ENCODE data around the gene RPL37A.
"Not testable (repeated sequence)": the region's sequence is repeated elsewhere in the genome, so short reads cannot be mapped to it uniquely, and the experiment has no call there.

Gene RPL37A

GRCh38 chr2:216505133-216506106 lies 6.8 kb downstream of the RPL37A start:
- no peak for TF ChIP-seq CTCF (conservative IDR thresholded peaks at IDR 0.05)
- H3K27ac ChIP-seq, result no peak overlapping the region

GRCh38 chr2:216507220-216508160 lies 8.8 kb downstream of the RPL37A start:
- no peak overlapping the region; the same call in 1 of the 2 replicates for H3K27ac ChIP-seq
- no peak for TF ChIP-seq CTCF (conservative IDR thresholded peaks at IDR 0.05)

- no peak overlapping the region; the same call in 1 of the 2 replicates for H3K27ac ChIP-seq
- no peak for TF ChIP-seq CTCF (conservative IDR thresholded peaks at IDR 0.05)
These were observed 9.6 kb downstream of the RPL37A start for GRCh38 chr2:216508229-216508628.

GRCh38 chr2:216516730-216517350 lies 18.2 kb downstream of the RPL37A start:
- TF ChIP-seq CTCF (conservative IDR thresholded peaks at IDR 0.05), result peak; percentile 92
- H3K27ac ChIP-seq, result no peak overlapping the region

- H3K27ac ChIP-seq, result no peak overlapping the region
- no peak for TF ChIP-seq CTCF (conservative IDR thresholded peaks at IDR 0.05)
These were observed 19.0 kb downstream of the RPL37A start for GRCh38 chr2:216517447-216518225.

- H3K27ac ChIP-seq, result not testable (repeated sequence)
These were observed 20.0 kb downstream of the RPL37A start for GRCh38 chr2:216518566-216519119.

Data from VCaP (cell line).